HCT116 (cell line): ENCODE results near the gene PAX7. TPM values are rescaled to one million over a fixed set of nuclear protein-coding genes. Genes with fewer than 3 reads are reported as not detected.

ENCODE experiments used
- ATAC-seq: fragments of 200-7000 bp; cut with Tn5 transposase; 2 replicates; pipeline ENCODE4 v1.9.1; 2020; ENCODE audit warnings: mild to moderate bottlenecking, moderate library complexity
- BruUV-seq: library from RNA; stranded (reverse); fragments of 400-500 nt; replicated peaks from 2 replicates; lab custom pipeline; 2021; lab: Mats Ljungman, UMichigan
- CTCF ChIA-PET: fragments of 300-600 bp; sonication (Branson Sonifier 250); formaldehyde crosslinking; loops from one replicate; lab custom pipeline; 2021; ENCODE audit warnings: antibody characterized with exemption; lab: Charles Lee
- POLR2A ChIA-PET: fragments of 300-600, 350-600 bp; sonication (Branson Sonifier 250); formaldehyde crosslinking; loops from one replicate; lab custom pipeline; 2021; ENCODE audit warnings: antibody characterized with exemption; lab: Charles Lee
- RAD21 ChIA-PET, 2 experiments: fragments of 300-600 bp; sonication (Branson Sonifier 250); formaldehyde crosslinking; loops; one replicate each; lab custom pipeline; 2023; ENCODE audit warnings: low total read pairs in 2 of 2; ENCODE audit not compliant: uncharacterized antibody in 2 of 2, unreplicated experiment in 2 of 2, low non-redundant PET in 1 of 2; lab: Charles Lee
- DNase-seq: peaks from one replicate; pipeline ENCODE4 v3.0.0-alpha.2; 2010; ENCODE audit warnings: low read depth, low spot score
- H2AFZ ChIP-seq: fragments of 200-600 bp; shearing (Covaris generic), sonication (generic); 2 replicates; pipeline ENCODE4 v1.6.1; 2017; ENCODE audit warnings: low read depth, mixed run types, mixed read lengths, antibody characterized with exemption, low read length; ENCODE audit not compliant: poor library complexity, severe bottlenecking
- H3K27ac ChIP-seq: 2 replicates; pipeline ENCODE4 v1.5.1; 2012; ENCODE audit warnings: low read depth, low read length
- H3K27me3 ChIP-seq: fragments of 200-600 bp; sonication (generic); 2 replicates; pipeline ENCODE4 v1.6.1; 2016; ENCODE audit warnings: mixed run types, low read length, mixed read lengths; ENCODE audit not compliant: insufficient read depth
- H3K36me3 ChIP-seq, 2 experiments: fragments of 200-500 bp in 1 of 2; fragments of 200-600 bp in 1 of 2; sonication (Bioruptor generic) in 1 of 2; sonication (generic) in 1 of 2; 2 replicates each; pipeline versions ENCODE4 v1.5.1 to v1.6.1; 2014 to 2016; ENCODE audit warnings: low read length in 2 of 2, inconsistent platforms in 1 of 2, mixed read lengths in 1 of 2, mixed run types in 1 of 2; ENCODE audit not compliant: insufficient read depth in 2 of 2, control insufficient read depth in 1 of 2
- H3K4me1 ChIP-seq, 2 experiments: fragments of 200-600 bp in 1 of 2; sonication (generic) in 1 of 2; 2 replicates each; pipeline versions ENCODE4 v1.5.1 to v1.6.1; 2012 to 2017; ENCODE audit warnings: low read length in 2 of 2, inconsistent platforms in 1 of 2, mild to moderate bottlenecking in 1 of 2, mixed read lengths in 1 of 2, mixed run types in 1 of 2, moderate library complexity in 1 of 2; ENCODE audit not compliant: insufficient read depth in 2 of 2, control insufficient read depth in 1 of 2
- H3K4me2 ChIP-seq: fragments of 200-600 bp; sonication (generic); 2 replicates; pipeline ENCODE4 v1.6.1; 2017; ENCODE audit warnings: mixed run types, low read length, mixed read lengths
- H3K4me3 ChIP-seq, 2 experiments: fragments of 200-600 bp in 1 of 2; sonication (generic) in 1 of 2; replicated peaks in 1 of 2; 2 replicates each; pipeline ENCODE4 v1.5.1; 2011 to 2016; ENCODE audit warnings: low read length in 2 of 2, control low read depth in 1 of 2, low read depth in 1 of 2, mild to moderate bottlenecking in 1 of 2, mixed read lengths in 1 of 2, mixed run types in 1 of 2
- H3K79me2 ChIP-seq: fragments of 200-600 bp; sonication (generic); 2 replicates; pipeline ENCODE4 v1.6.1; 2017; ENCODE audit warnings: mild to moderate bottlenecking, mixed run types, low read length, moderate library complexity, mixed read lengths; ENCODE audit not compliant: insufficient read depth
- H3K9ac ChIP-seq: fragments of 200-600 bp; sonication (generic); 2 replicates; pipeline ENCODE4 v1.6.1; 2016; ENCODE audit warnings: low read length, mixed read lengths
- H3K9me2 ChIP-seq: fragments of 200-600 bp; sonication (generic), shearing (Covaris generic); 2 replicates; pipeline ENCODE4 v1.6.1; 2017; ENCODE audit warnings: mixed run types, mild to moderate bottlenecking, moderate library complexity; ENCODE audit not compliant: insufficient read depth
- H3K9me3 ChIP-seq, 2 experiments: fragments of 200-500 bp in 1 of 2; fragments of 200-600 bp in 1 of 2; sonication (Bioruptor generic) in 1 of 2; sonication (generic) in 1 of 2; 2 replicates each; pipeline ENCODE4 v1.6.1; 2014 to 2017; ENCODE audit warnings: low read length in 2 of 2, mixed read lengths in 2 of 2, inconsistent platforms in 1 of 2, low read depth in 1 of 2, mild to moderate bottlenecking in 1 of 2, mixed run types in 1 of 2, moderate library complexity in 1 of 2; ENCODE audit not compliant: control insufficient read depth in 1 of 2, insufficient read depth in 1 of 2
- H4K20me1 ChIP-seq: fragments of 200-600 bp; sonication (generic), shearing (Covaris generic); 2 replicates; pipeline ENCODE4 v1.6.1; 2017; ENCODE audit warnings: mixed run types, mild to moderate bottlenecking, moderate library complexity; ENCODE audit not compliant: insufficient read depth
- ATF3 ChIP-seq: IDR thresholded peaks from 2 replicates; pipeline ENCODE4 v1.6.1; 2012
- CBX3 ChIP-seq: IDR thresholded peaks from 2 replicates; pipeline ENCODE4 v1.6.1; 2012; ENCODE audit warnings: low read depth
- CEBPB ChIP-seq: IDR thresholded peaks from 2 replicates; pipeline ENCODE4 v1.6.1; 2012; ENCODE audit warnings: low read depth
- CTCF ChIP-seq, 3 experiments: fragments of 200-600 bp in 1 of 3; sonication (generic) in 1 of 3; IDR thresholded peaks in 2 of 3; conservative IDR thresholded peaks in 1 of 3; 2 replicates each; pipeline ENCODE4 v1.5.1; 2012 to 2017; ENCODE audit warnings: low read depth in 2 of 3, low read length in 2 of 3, antibody characterized with exemption in 1 of 3, borderline replicate concordance in 1 of 3, control low read depth in 1 of 3, mild to moderate bottlenecking in 1 of 3, mixed read lengths in 1 of 3, mixed run types in 1 of 3, moderate library complexity in 1 of 3; ENCODE audit not compliant: insufficient read depth in 1 of 3
- EGR1 ChIP-seq: IDR thresholded peaks from 2 replicates; pipeline ENCODE4 v1.6.1; 2012; ENCODE audit warnings: low read depth
- ELF1 ChIP-seq: IDR thresholded peaks from 2 replicates; pipeline ENCODE4 v1.6.1; 2012; ENCODE audit warnings: low read depth, borderline replicate concordance
- EZH2 ChIP-seq: fragments of 200-600 bp; sonication (generic); IDR thresholded peaks from 2 replicates; pipeline ENCODE4 v1.6.1; 2017; ENCODE audit warnings: antibody characterized with exemption, mixed run types
- FOSL1 ChIP-seq: IDR thresholded peaks from 2 replicates; pipeline ENCODE4 v1.6.1; 2012; ENCODE audit warnings: low read depth
- JUND ChIP-seq: IDR thresholded peaks from 2 replicates; pipeline ENCODE4 v1.6.1; 2012
- SP1 ChIP-seq: IDR thresholded peaks from 2 replicates; pipeline ENCODE4 v1.6.1; 2012; ENCODE audit warnings: low read depth
- SRF ChIP-seq: IDR thresholded peaks from 2 replicates; pipeline ENCODE4 v1.6.1; 2012; ENCODE audit warnings: low read depth
- TCF7L2 ChIP-seq: IDR thresholded peaks from 2 replicates; pipeline ENCODE4 v1.7.0; 2011; ENCODE audit warnings: borderline replicate concordance, inconsistent platforms; ENCODE audit not compliant: insufficient read depth, insufficient read length; ENCODE audit errors: extremely low read depth
- ZBTB33 ChIP-seq: IDR thresholded peaks from 2 replicates; pipeline ENCODE4 v1.6.1; 2011; ENCODE audit warnings: mild to moderate bottlenecking, low read length, moderate library complexity; ENCODE audit not compliant: insufficient replicate concordance; ENCODE audit errors: extremely low read depth
- ZNF274 ChIP-seq: fragments of 200-500 bp; sonication (Bioruptor generic); IDR thresholded peaks from 2 replicates; pipeline ENCODE4 v1.6.1; 2014; ENCODE audit warnings: mild to moderate bottlenecking, low read depth, low read length, inconsistent platforms
- intact Hi-C: fragments of 100-400 bp; cut with micrococcal nuclease; formaldehyde crosslinking; loops from 2 replicates; pipeline ENCODE4 v1.10.0; 2022
- total RNA-seq: library from RNA; stranded (reverse); gene quantifications from one replicate; pipeline ENCODE4 v1.2.1, GENCODE V29; 2021; ENCODE audit not compliant: unreplicated experiment

Gene PAX7
- total RNA-seq, 1 experiment from 2014 or later = not detected

- no peak overlapping the region for H3K27ac ChIP-seq
- no peak overlapping the region for H3K4me3 ChIP-seq
- no peaks in the 10 kb centered on the region for H3K79me2 ChIP-seq
- no peaks in the 10 kb centered on the region for H3K4me1 ChIP-seq
- intact Hi-C loops = no loop called here
- H4K20me1 ChIP-seq = no peaks in the 10 kb centered on the region
- ChIA-PET RAD21 (no interaction called here), CTCF (no interaction called here), POLR2A (no interaction called here)
- DNase-seq (no peak), ATAC-seq (no peak)
- H3K36me3 ChIP-seq = no peaks in the 10 kb centered on the region
- H3K9me2 ChIP-seq = no peaks in the 10 kb centered on the region
- TF ChIP-seq JUND = no peak
- TF ChIP-seq FOSL1 = no peak
- no peak for TF ChIP-seq CEBPB
- TF ChIP-seq EGR1 = no peak
- H3K9me3 ChIP-seq = no peaks in the 10 kb centered on the region
- H3K27me3 ChIP-seq = peaks cover 52% of the 10 kb centered on the region
- H3K4me2 ChIP-seq = no peak overlapping the region
- no peak overlapping the region for H3K9ac ChIP-seq
- BruUV-seq = no TSS peak
- H2AFZ ChIP-seq = no peak overlapping the region
Observed at GRCh38 chr1:18635070-18635577, 4.5 kb downstream of the PAX7 start.

- Histone ChIP-seq H3K9me3 (no peaks in the 10 kb centered on the region), H3K4me1 (no peaks in the 10 kb centered on the region), H3K79me2 (no peaks in the 10 kb centered on the region), H3K27ac (no peak overlapping the region), H2AFZ (no peak overlapping the region), H4K20me1 (no peaks in the 10 kb centered on the region), H3K4me2 (no peak overlapping the region), H3K36me3 (no peaks in the 10 kb centered on the region), H3K27me3 (peaks cover 57% of the 10 kb centered on the region), H3K4me3 (no peak overlapping the region), H3K9me2 (no peaks in the 10 kb centered on the region), H3K9ac (no peak overlapping the region)
- ChIA-PET CTCF (no interaction called here), RAD21 (no interaction called here), POLR2A (no interaction called here)
- ATAC-seq (peak; percentile 50), DNase-seq (no peak)
- intact Hi-C loops = no loop called here
- no peak for TF ChIP-seq ZNF274
- TF ChIP-seq ATF3 = no peak
- TF ChIP-seq SRF = no peak
- no peak for TF ChIP-seq EZH2
- no peak for TF ChIP-seq EGR1
- no peak for TF ChIP-seq CEBPB
- no peak for TF ChIP-seq CTCF (IDR thresholded peaks at IDR 0.05 in 2 of 3, conservative IDR thresholded peaks at IDR 0.05 in 1 of 3; ENCODE audit: borderline replicate concordance in 1 of 3, insufficient read depth in 1 of 3, low read depth in 2 of 3, low read length in 2 of 3)
- TF ChIP-seq CBX3 = no peak
- TF ChIP-seq TCF7L2 = no peak
- TF ChIP-seq ZBTB33 = no peak
- no peak for TF ChIP-seq FOSL1
- no peak for TF ChIP-seq ELF1
- TF ChIP-seq SP1 = no peak
- BruUV-seq = no TSS peak
Observed at GRCh38 chr1:18635891-18636595, 5.4 kb downstream of the PAX7 start.
